Adrenal gland (tissue), 5 donors: Measurements from ENCODE around the gene SIGLEC1.

ENCODE experiments used
- POLR2A ChIP-seq, 2 donors: fragments of 450-650 bp; IDR thresholded peaks; one replicate each; pipeline ENCODE4 v1.6.1; 2017; ENCODE audit warnings: antibody characterized with exemption in 2 of 2, mild to moderate bottlenecking in 2 of 2, moderate library complexity in 1 of 2
- TF ChIP-seq, protein P1 (sequence below), 6 experiments: fragments of 450-650 bp in 4 of 6; fragments of 200-600 bp in 2 of 6; sonication (generic) in 1 of 6; IDR thresholded peaks; 1 replicate in 5 of 6; 2 replicates in 1 of 6; pipeline versions ENCODE4 v1.5.1 to v1.8.0; 2016 to 2021; ENCODE audit warnings: antibody characterized with exemption in 6 of 6, mild to moderate bottlenecking in 2 of 6, moderate library complexity in 1 of 6
- donor health status: DM: no; HTN: no; CAD: no.

DNA sequence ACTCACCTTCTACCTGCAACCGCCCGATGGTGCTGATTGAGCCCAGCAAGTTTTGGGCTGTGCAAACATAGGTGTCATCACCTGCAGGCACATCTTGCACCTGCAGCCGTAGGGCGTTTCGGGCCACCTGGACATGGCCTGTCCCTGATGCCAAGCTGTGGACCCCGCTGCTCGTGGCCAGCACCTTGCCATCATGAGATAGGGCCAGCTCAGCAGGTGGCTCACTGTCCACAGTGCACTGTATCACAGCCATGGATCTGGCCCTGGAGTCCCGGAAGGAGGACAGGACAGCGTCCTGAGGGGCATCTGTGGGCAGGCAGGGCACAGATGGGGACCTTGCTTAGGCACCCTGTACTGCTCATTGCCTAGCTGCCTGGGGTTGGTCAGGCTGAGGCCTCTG is 20.5 kb downstream of the SIGLEC1 start:
- TF ChIP-seq, protein P1, sequence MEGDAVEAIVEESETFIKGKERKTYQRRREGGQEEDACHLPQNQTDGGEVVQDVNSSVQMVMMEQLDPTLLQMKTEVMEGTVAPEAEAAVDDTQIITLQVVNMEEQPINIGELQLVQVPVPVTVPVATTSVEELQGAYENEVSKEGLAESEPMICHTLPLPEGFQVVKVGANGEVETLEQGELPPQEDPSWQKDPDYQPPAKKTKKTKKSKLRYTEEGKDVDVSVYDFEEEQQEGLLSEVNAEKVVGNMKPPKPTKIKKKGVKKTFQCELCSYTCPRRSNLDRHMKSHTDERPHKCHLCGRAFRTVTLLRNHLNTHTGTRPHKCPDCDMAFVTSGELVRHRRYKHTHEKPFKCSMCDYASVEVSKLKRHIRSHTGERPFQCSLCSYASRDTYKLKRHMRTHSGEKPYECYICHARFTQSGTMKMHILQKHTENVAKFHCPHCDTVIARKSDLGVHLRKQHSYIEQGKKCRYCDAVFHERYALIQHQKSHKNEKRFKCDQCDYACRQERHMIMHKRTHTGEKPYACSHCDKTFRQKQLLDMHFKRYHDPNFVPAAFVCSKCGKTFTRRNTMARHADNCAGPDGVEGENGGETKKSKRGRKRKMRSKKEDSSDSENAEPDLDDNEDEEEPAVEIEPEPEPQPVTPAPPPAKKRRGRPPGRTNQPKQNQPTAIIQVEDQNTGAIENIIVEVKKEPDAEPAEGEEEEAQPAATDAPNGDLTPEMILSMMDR (IDR thresholded peaks at IDR 0.05), result no peak
- TF ChIP-seq POLR2A (IDR thresholded peaks at IDR 0.05), result no peak
